ENCODE data around the gene INO80. TPM values are rescaled to one million over a fixed set of nuclear protein-coding genes. Genes with fewer than 3 reads are reported as not detected.

Gene INO80
- total RNA-seq, 3 donors from 2014 or later = 27.2 to 47.7 (median 42.3) TPM

GRCh38 chr15:40984964-40985363 lies 131.1 kb downstream of the INO80 start:
- TF ChIP-seq POLR2A (IDR thresholded peaks at IDR 0.05) = no peak
- TF ChIP-seq POLR2AphosphoS5 (IDR thresholded peaks at IDR 0.05) = no peak
- no peak for TF ChIP-seq CTCF (IDR thresholded peaks at IDR 0.05)
- intact Hi-C loops (cut with DNase I; ENCODE audit: low total_unique reads) = loop anchor here (2.0 kb wide), 1 partner anchor 68 kb away; no protein-coding TSS in a partner anchor
- no peak for DNase-seq (ENCODE audit: low spot score in 2 of 2)
- Histone ChIP-seq H3K9me3 (no peaks in the 10 kb centered on the region), H3K4me3 (no peak overlapping the region), H3K36me3 (peaks cover 18% of the 10 kb centered on the region), H3K4me1 (no peaks in the 10 kb centered on the region), H3K27ac (no peak overlapping the region), H3K27me3 (no peaks in the 10 kb centered on the region)

- peaks cover 23% of the 10 kb centered on the region for H3K36me3 ChIP-seq
- no peaks in the 10 kb centered on the region for H3K4me1 ChIP-seq
- no peaks in the 10 kb centered on the region for H3K9me3 ChIP-seq
- no peak for DNase-seq (ENCODE audit: low spot score in 2 of 2)
- no peak overlapping the region for H3K4me3 ChIP-seq
- H3K27me3 ChIP-seq = no peaks in the 10 kb centered on the region
- no peak overlapping the region for H3K27ac ChIP-seq
- intact Hi-C loops (cut with DNase I; ENCODE audit: low total_unique reads) = loop anchor here (2.0 kb wide), 1 partner anchor 68 kb away; no protein-coding TSS in a partner anchor
- TF ChIP-seq POLR2AphosphoS5 (IDR thresholded peaks at IDR 0.05) (no peak), POLR2A (IDR thresholded peaks at IDR 0.05) (no peak), CTCF (IDR thresholded peaks at IDR 0.05) (no peak)
Observed at GRCh38 chr15:40984406-40984805, 131.7 kb downstream of the INO80 start.

- H3K9me3 ChIP-seq = no peaks in the 10 kb centered on the region
- peaks cover 30% of the 10 kb centered on the region for H3K36me3 ChIP-seq
- no peak overlapping the region for H3K27ac ChIP-seq
- H3K27me3 ChIP-seq = no peaks in the 10 kb centered on the region
- no peaks in the 10 kb centered on the region for H3K4me1 ChIP-seq
- TF ChIP-seq CTCF (IDR thresholded peaks at IDR 0.05) = no peak
- no peak for TF ChIP-seq POLR2AphosphoS5 (IDR thresholded peaks at IDR 0.05)
- TF ChIP-seq POLR2A (IDR thresholded peaks at IDR 0.05) = no peak
- H3K4me3 ChIP-seq = no peak overlapping the region
- no peak for DNase-seq (ENCODE audit: low spot score in 2 of 2)
- intact Hi-C loops (cut with DNase I; ENCODE audit: low total_unique reads) = no loop called here
Observed at GRCh38 chr15:40982855-40983254, 133.2 kb downstream of the INO80 start.

- intact Hi-C loops (cut with DNase I; ENCODE audit: low total_unique reads) = no loop called here
- no peaks in the 10 kb centered on the region for H3K27me3 ChIP-seq
- H3K27ac ChIP-seq = no peak overlapping the region
- TF ChIP-seq CTCF (IDR thresholded peaks at IDR 0.05) = no peak
- no peak for TF ChIP-seq POLR2AphosphoS5 (IDR thresholded peaks at IDR 0.05)
- no peak for TF ChIP-seq POLR2A (IDR thresholded peaks at IDR 0.05)
- H3K4me1 ChIP-seq = no peaks in the 10 kb centered on the region
- H3K4me3 ChIP-seq = no peak overlapping the region
- H3K36me3 ChIP-seq = peaks cover 30% of the 10 kb centered on the region
- no peak for DNase-seq (ENCODE audit: low spot score in 2 of 2)
- H3K9me3 ChIP-seq = no peaks in the 10 kb centered on the region
Observed at GRCh38 chr15:40981186-40981585, 134.9 kb downstream of the INO80 start.

GRCh38 chr15:40978562-40978961 lies 137.5 kb downstream of the INO80 start:
- Histone ChIP-seq H3K36me3 (peaks cover 30% of the 10 kb centered on the region), H3K4me3 (no peak overlapping the region), H3K9me3 (no peaks in the 10 kb centered on the region), H3K4me1 (no peaks in the 10 kb centered on the region), H3K27me3 (no peaks in the 10 kb centered on the region), H3K27ac (no peak overlapping the region)
- no peak for DNase-seq (ENCODE audit: low spot score in 2 of 2)
- TF ChIP-seq POLR2A (IDR thresholded peaks at IDR 0.05) = no peak
- TF ChIP-seq CTCF (IDR thresholded peaks at IDR 0.05) = no peak
- intact Hi-C loops (cut with DNase I; ENCODE audit: low total_unique reads) = no loop called here

All from breast epithelium (tissue), 4 donors.